ENCODE data around the gene IKZF3.
"Not testable (repeated sequence)": the region's sequence is repeated elsewhere in the genome, so short reads cannot be mapped to it uniquely, and the experiment has no call there.

IKZF3 gene

GRCh38 chr17:39777534-39778365 is 86.4 kb downstream of the IKZF3 start:
- DNase-seq, result peak; percentile 40

- peak; percentile 46 for DNase-seq
These were observed 87.9 kb downstream of the IKZF3 start for GRCh38 chr17:39776252-39776651.

- DNase-seq, result no peak
These were observed 89.1 kb downstream of the IKZF3 start for GRCh38 chr17:39775031-39775430.

GRCh38 chr17:39774047-39774446 is 90.1 kb downstream of the IKZF3 start:
- peak; percentile 39 for DNase-seq

GRCh38 chr17:39772987-39773934 is 90.9 kb downstream of the IKZF3 start:
- peak; percentile 30 for DNase-seq

GRCh38 chr17:39772415-39772814 is 91.7 kb downstream of the IKZF3 start:
- DNase-seq, result peak; percentile 42

- peak; percentile 75 for DNase-seq
These were observed 94.0 kb downstream of the IKZF3 start for GRCh38 chr17:39769974-39770587.

- no peak for DNase-seq
These were observed 97.0 kb downstream of the IKZF3 start for GRCh38 chr17:39767147-39767546.

GRCh38 chr17:39765766-39766165 is 98.3 kb downstream of the IKZF3 start:
- DNase-seq, result no peak

GRCh38 chr17:39765175-39765574 is 98.9 kb downstream of the IKZF3 start:
- no peak for DNase-seq

GRCh38 chr17:39764171-39764570 is 99.9 kb downstream of the IKZF3 start:
- not testable (repeated sequence) for DNase-seq

GRCh38 chr17:39763051-39763820 is 100.9 kb downstream of the IKZF3 start:
- DNase-seq, result no peak

- no peak for DNase-seq
These were observed 102.1 kb downstream of the IKZF3 start for GRCh38 chr17:39761861-39762496.

GRCh38 chr17:39759204-39759603 is 104.9 kb downstream of the IKZF3 start:
- no peak for DNase-seq

GRCh38 chr17:39757931-39758873 is 105.9 kb downstream of the IKZF3 start:
- peak; percentile 74 for DNase-seq

GRCh38 chr17:39757176-39757662 is 106.9 kb downstream of the IKZF3 start:
- peak; percentile 9 for DNase-seq

GRCh38 chr17:39756380-39757079 is 107.6 kb downstream of the IKZF3 start:
- DNase-seq, result peak; percentile 6

GRCh38 chr17:39755554-39756379 is 108.3 kb downstream of the IKZF3 start:
- DNase-seq, result peak; percentile 78

Data from CD4-positive, alpha-beta T cell treated with Interleukin-6 for 4 hours (primary cell).